Mucosa of descending colon (tissue), 3 donors: ENCODE results near the gene GATAD2B. TPM values are rescaled to one million over a fixed set of nuclear protein-coding genes. Genes with fewer than 3 reads are reported as not detected.
"Not testable (repeated sequence)": the region's sequence is repeated elsewhere in the genome, so short reads cannot be mapped to it uniquely, and the experiment has no call there.

Experiments used
- ATAC-seq: fragments of 200-7000 bp; cut with Tn5 transposase; one replicate; pipeline ENCODE4 v1.9.1; 2020; ENCODE audit warnings: mild to moderate bottlenecking, moderate library complexity
- DNase-seq, 3 donors: peaks; one replicate each; pipeline ENCODE4 v3.0.0-alpha.2; 2020
- H3K36me3 ChIP-seq: fragments of 200-600 bp; one replicate; pipeline ENCODE4 v1.8.0; 2021; ENCODE audit warnings: low read depth, mild to moderate bottlenecking
- H3K4me1 ChIP-seq: fragments of 200-600 bp; one replicate; pipeline ENCODE4 v1.8.0; 2021; ENCODE audit warnings: low read depth, mild to moderate bottlenecking
- H3K4me3 ChIP-seq: fragments of 200-600 bp; one replicate; pipeline ENCODE4 v1.8.0; 2021; ENCODE audit warnings: mild to moderate bottlenecking
- H3K9me3 ChIP-seq: fragments of 200-600 bp; one replicate; pipeline ENCODE4 v1.8.0; 2021; ENCODE audit warnings: mild to moderate bottlenecking
- CTCF ChIP-seq: fragments of 200-600 bp; IDR thresholded peaks from one replicate; pipeline ENCODE4 v1.8.0; 2022; ENCODE audit warnings: antibody characterized with exemption, mild to moderate bottlenecking
- intact Hi-C, 2 donors: fragments of 100-400 bp; cut with DNase I in 1 of 2; cut with micrococcal nuclease in 1 of 2; formaldehyde crosslinking; loops; one replicate each; pipeline versions ENCODE4 v1.11.0 to v1.11.1; 2022; cut with DNase I, micrococcal nuclease
- total RNA-seq, 3 donors: library from RNA; stranded (reverse); fragmentation: NEBNext Ultra II Directional in 2 of 3; extraction: Animal tissue kit (Norgen Biotek cat#: 25700) in 2 of 3; gene quantifications; one replicate each; pipeline versions ENCODE4 v1.2.1 to v1.2.4, GENCODE V29; 2021 to 2023
- donor health status: DM: no; HTN: no; CAD: no; lungs with moderate emphysema.
- donor health status: DM: no; HTN: no; CAD: no.
- donor health status: DM: no; HTN: yes; CAD: no.

The GATAD2B gene
- total RNA-seq, 3 donors from 2014 or later, result 34.4 to 64.8 (median 36.3) TPM

DNA sequence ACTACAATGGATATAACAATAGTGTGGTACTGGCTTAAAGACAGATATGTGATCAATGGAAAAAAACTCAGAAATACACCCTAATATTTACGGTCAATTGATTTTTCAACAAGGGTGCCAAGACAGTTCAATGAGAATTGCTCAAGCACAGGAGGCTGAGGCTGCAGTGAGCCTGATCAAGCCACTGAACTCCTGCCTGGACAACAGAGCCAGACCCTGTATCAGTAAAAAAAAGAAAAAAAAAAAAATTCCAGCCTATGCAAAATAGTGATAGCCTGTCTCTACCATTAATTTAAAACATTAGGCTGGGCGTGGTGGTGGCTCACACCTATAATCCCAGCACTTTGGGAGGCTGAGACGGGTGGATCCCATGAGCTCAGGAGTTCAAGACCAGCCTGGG, 77.6 kb downstream of the GATAD2B start:
- Histone ChIP-seq H3K4me1 (no peaks in the 10 kb centered on the region), H3K36me3 (no peaks in the 10 kb centered on the region), H3K4me3 (no peak overlapping the region), H3K9me3 (no peaks in the 10 kb centered on the region)
- ATAC-seq, result no peak
- no peak for TF ChIP-seq CTCF
- DNase-seq, result no peak
- intact Hi-C loops, result no loop called here

DNA sequence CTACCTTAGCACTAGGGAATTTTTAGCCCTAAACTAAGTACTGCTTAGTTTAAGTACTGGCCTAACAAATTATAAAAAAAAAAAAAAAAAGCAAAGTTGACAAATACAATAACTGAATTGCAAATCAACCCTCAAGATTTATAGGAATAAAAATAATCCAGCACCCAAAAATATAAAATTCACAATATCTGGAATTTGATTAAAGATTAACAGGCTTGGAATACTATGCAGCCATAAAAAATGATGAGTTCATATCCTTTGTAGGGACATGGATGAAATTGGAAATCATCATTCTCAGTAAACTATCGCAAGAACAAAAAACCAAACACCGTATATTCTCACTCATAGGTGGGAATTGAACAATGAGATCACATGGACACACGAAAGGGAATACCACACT, 78.4 kb downstream of the GATAD2B start:
- H3K4me1 ChIP-seq, intact Hi-C loops, H3K4me3 ChIP-seq, DNase-seq, H3K36me3 ChIP-seq, ATAC-seq, H3K9me3 ChIP-seq: not testable (repeated sequence)

DNA sequence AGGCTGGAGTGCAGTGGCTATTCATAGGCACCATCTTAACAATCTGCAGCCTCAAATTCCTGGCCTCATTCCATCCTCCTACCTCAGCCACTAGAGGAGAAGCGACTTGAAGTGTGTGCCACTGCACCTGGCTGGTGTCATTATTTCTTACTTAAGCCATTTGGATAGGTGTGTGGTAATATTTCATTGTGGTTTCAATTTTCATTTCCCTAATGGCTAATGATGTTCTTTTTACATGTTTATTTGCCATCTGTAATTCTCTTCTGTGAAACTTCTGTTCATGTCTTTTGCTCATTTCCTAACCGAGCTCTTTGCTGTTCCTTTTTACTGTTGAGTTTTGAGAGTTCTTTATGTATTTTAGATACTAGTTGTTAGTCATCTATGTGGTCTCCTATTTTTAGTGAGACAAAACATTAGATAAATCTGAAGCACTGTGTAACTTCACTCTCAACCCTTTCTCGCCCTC, 80.7 kb downstream of the GATAD2B start:
- intact Hi-C loops, result no loop called here
- no peak for DNase-seq
- Histone ChIP-seq H3K36me3 (no peaks in the 10 kb centered on the region), H3K4me3 (no peak overlapping the region), H3K4me1 (no peaks in the 10 kb centered on the region), H3K9me3 (no peaks in the 10 kb centered on the region)
- no peak for TF ChIP-seq CTCF
- ATAC-seq, result no peak

DNA sequence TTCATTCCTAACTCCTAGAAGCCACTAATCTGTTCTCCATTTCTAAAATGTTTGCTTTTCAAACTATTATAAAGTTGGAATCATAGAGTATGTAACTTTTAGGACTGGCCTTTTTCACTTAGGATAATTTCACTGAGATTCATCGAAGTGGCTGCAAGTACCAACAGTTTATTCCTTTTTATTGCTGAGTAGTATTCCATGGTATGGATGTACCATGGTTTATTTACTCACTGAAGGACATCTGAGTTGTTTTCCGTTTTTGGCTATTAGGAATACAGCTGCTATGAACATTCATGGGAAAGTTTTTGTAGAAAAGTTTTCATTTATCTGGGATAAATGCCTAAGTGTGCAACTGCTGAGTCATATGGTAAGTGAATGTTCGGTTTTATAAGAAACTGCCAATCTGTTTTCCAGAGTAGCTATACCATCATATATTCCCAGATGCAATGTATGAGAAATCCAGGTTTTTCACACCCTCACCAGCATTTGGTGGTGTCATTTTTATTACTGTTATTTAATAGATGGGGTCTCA, 81.2 kb downstream of the GATAD2B start:
- H3K9me3 ChIP-seq, result no peaks in the 10 kb centered on the region
- no peak overlapping the region for H3K4me3 ChIP-seq
- no peaks in the 10 kb centered on the region for H3K36me3 ChIP-seq
- H3K4me1 ChIP-seq, result no peaks in the 10 kb centered on the region
- no peak for ATAC-seq
- TF ChIP-seq CTCF, result no peak
- DNase-seq, result no peak
- intact Hi-C loops, result no loop called here

DNA sequence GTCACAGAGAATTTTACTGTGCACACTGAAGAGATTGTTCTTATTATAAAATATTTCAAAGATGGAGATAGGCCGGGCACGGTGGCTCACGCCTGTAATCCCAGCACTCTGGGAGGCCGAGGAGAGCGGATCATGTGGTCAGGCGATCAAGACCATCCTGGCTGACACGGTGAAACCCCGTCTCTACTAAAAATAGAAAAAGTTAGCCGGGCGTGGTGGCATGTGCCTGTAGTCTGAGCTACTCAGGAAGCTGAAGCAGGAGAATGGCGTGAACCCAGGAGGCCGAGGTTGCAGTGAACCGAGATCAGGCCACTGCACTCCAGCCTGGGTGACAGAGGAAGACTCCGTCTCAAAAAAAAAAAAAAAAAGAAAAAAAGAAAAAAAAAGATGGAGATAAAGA, 82.0 kb downstream of the GATAD2B start:
- DNase-seq, H3K36me3 ChIP-seq, H3K4me3 ChIP-seq, H3K9me3 ChIP-seq, intact Hi-C loops, H3K4me1 ChIP-seq, ATAC-seq: not testable (repeated sequence)

DNA sequence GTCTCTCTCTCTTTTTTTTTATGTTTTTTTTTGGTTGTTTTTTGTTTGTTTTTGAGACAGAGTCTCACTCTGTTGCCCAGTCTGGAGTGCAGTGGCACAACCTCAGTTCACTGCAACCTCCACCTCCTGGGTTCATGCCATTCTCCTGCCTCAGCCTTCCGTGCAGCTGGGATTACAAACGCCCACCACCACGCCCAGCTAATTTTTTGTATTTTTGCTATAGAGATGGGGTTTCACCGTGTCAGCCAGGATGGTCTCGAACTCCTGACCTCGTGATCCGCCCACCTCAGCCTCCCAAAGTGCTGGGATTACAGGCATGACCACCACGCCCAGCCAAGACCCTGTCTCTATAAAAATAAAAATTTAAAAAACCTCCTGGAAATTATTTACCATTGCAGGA, 88.8 kb downstream of the GATAD2B start:
- ATAC-seq, H3K9me3 ChIP-seq, H3K4me3 ChIP-seq, DNase-seq, H3K36me3 ChIP-seq, intact Hi-C loops, H3K4me1 ChIP-seq: not testable (repeated sequence)

DNA sequence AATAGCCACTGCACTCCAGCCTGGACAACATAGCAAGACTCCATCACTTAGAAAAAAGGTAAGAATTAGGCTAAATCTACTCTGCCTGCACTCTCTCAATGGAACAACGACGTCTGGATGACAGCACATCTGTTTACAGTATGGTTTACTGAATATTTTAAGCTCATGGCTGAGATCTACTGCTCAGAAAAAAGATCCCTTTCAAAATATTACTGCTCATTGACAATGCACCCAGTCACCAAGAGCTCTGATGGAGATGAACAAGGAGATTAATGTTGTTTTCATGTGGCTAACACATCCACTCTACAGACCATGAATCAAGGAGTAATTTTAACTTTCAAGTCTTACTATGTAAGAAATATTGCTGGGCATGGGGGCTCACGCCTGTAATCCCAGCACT, 89.6 kb downstream of the GATAD2B start:
- Histone ChIP-seq H3K4me3 (no peak overlapping the region), H3K4me1 (peaks cover 7% of the 10 kb centered on the region), H3K9me3 (no peaks in the 10 kb centered on the region), H3K36me3 (no peaks in the 10 kb centered on the region)
- TF ChIP-seq CTCF, result no peak
- DNase-seq, result no peak
- ATAC-seq, result no peak
- intact Hi-C loops, result no loop called here
